ENCODE data around the gene STX10. TPM values are rescaled to one million over a fixed set of nuclear protein-coding genes. Genes with fewer than 3 reads are reported as not detected.
"Not testable (repeated sequence)": the region's sequence is repeated elsewhere in the genome, so short reads cannot be mapped to it uniquely, and the experiment has no call there.

Gene STX10
- total RNA-seq, 1 donor = 62.7 TPM

DNA sequence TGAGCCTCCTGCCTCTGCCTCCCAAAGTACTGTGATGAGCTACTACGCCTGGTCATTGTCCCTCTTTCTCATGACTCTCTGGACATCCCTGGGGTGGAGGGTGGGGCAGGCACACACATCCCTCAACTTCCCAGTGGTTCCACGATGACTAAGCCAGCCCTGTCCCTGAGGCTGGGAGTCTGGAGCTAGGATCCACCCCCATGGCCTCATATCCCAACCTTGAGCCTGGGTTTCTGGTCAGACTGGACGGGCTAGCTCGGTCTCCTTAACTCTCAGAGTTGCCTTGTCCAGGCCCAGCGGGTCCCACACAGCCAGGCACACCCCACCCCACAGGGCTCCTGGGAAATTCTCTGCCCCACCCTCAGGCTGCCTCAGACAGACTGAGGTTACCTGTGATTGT is 19.6 kb upstream of the STX10 start:
- H3K4me3 ChIP-seq (ENCODE audit: low read depth, low read length) = no peak overlapping the region
- TF ChIP-seq, protein P1, sequence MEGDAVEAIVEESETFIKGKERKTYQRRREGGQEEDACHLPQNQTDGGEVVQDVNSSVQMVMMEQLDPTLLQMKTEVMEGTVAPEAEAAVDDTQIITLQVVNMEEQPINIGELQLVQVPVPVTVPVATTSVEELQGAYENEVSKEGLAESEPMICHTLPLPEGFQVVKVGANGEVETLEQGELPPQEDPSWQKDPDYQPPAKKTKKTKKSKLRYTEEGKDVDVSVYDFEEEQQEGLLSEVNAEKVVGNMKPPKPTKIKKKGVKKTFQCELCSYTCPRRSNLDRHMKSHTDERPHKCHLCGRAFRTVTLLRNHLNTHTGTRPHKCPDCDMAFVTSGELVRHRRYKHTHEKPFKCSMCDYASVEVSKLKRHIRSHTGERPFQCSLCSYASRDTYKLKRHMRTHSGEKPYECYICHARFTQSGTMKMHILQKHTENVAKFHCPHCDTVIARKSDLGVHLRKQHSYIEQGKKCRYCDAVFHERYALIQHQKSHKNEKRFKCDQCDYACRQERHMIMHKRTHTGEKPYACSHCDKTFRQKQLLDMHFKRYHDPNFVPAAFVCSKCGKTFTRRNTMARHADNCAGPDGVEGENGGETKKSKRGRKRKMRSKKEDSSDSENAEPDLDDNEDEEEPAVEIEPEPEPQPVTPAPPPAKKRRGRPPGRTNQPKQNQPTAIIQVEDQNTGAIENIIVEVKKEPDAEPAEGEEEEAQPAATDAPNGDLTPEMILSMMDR (IDR thresholded peaks at IDR 0.05; ENCODE audit: insufficient read depth, low read length) = no peak
- peak; percentile 43 for DNase-seq (ENCODE audit: low read depth)

DNA sequence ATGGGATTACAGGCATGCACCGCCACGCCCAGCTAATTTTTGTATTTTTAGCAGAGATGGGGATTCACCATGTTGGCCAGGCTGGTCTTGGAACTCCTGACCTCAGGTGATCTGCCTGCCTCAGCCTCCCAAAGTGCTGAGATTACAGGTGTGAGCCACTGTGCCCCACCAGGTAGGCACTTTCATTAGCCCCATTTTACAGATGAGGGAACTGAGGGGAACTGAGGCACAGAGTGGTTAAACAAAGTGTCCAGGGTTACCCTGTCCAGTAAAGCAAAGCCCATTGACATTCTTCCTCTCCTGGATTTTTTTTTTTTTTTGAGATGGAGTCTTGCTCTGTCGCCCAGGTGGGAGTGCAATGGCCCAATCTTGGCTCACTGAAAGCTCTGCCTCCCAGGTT is 16.0 kb upstream of the STX10 start:
- DNase-seq (ENCODE audit: low read depth); H3K4me3 ChIP-seq (ENCODE audit: low read depth, low read length): not testable (repeated sequence)

DNA sequence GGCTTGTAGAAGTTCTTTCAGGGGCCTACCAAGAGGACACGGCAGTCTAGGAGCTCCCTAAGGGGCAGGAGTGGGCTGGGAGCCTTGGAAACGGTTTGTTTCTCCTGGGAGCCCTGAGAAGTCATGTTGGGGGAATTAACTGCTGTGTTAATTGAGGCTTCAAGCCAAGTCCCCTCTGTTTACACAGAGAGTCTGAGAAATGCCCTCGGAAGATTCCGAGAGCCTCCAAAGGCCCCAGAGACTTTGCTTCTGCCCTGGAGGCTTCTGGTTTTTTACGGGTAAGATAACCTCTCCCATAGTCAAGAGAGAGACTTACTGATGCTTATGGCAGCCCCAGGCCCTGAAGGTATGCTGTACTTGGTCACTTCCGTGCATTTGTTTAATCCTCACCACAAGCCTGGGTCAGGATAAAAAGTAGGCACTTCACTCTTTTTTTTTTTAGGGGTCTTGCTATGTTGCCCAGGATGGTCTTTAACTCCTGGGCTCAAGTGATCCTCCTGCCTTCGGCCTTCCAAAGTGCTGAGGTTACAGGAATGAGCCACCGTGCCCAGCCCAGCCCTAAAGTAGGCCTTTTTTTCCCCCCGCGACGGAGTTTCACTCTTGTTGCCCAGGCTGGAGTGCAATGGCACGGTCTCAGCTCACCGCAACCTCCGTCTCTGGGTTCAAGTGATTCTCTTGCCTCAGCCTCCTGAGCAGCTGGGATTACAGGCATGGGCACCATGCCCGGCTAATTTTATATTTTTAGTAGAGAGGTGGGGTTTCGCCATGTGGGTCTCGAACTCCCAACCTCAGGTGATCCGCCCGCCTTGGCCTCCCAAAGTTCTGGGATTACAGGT is 15.2 kb upstream of the STX10 start:
- no peak for DNase-seq (ENCODE audit: low read depth)
- no peak overlapping the region for H3K4me3 ChIP-seq (ENCODE audit: low read depth, low read length)
- TF ChIP-seq, protein P1 (IDR thresholded peaks at IDR 0.05; ENCODE audit: insufficient read depth, low read length) = no peak

DNA sequence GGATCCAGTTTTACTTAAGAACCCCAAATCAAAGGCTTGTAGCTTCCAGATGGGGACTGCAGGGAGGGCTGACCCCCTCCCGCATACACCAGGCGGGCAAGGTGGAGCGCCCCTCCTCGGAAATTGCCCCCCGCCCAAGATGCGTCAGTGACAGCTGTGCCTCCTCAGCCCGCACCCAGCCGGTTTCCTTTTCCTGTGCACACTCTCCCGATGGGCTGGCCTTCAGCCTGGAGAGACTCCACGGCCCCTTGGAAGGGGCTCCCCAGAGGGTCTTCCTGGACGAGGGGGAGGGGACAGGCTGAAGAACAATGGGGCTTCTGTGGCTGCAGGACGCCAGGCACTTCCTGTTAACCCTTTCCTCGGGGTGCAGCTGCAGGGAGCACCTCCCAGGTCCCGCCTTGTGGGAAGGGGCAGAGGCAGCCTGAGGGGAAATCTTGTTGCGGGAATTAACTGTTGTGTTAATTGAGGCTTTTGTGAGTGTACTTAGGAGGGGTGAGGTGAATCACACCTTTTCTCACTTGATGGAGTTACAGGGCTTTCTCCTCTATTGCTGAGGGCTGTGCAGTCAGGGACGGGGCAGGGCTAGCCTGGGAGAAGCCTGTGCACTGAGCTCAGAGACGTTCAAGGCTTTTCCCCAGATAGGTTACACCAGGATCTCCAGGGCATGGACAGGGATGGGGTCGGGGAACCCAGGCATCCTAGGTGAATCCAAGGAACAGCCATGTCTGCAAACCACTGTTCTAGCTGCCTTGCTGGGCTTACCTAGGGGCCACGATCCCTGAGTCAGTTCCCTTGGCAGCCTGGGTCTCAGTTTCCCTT is 14.4 kb upstream of the STX10 start:
- DNase-seq (ENCODE audit: low read depth) = peak; percentile 45
- H3K4me3 ChIP-seq (ENCODE audit: low read depth, low read length) = peak overlapping the region; percentile 22
- TF ChIP-seq, protein P1 (IDR thresholded peaks at IDR 0.05; ENCODE audit: insufficient read depth, low read length) = no peak

DNA sequence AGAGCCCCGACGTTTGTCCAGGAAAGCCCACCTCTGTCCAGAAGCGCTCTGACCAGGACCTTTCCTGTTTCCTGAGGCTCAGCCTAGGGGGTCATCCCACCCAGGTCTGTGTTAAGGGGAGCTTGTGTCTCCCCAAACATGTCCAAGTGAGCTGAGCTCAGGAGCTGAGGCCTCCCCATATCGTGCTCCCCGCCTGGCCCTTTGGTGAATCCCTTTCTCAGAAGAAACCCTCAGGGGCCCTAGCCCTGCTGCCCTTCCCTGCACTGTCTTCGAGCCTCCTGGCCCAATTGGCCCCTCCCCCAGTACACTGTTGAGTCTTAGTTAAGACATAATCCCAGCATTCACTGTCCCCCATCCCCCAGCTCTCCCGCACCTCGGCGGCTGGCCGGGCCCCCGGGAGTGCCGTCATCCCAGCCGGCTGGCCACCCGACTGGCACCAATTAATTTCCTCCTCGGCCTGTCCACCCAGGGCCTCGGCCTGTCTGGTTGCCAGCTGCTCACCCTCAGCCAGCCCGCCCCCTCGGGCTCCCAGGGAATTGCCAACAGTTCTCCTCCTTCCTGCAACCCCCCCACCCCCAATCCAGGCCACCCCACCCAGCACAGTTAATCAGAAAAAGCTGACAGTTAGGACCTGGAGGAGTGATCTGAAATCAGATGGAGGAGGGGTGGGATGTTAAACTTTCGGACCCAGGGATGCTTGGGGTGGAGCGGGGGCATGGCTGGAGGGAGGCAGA is 13.6 kb upstream of the STX10 start:
- peak overlapping the region; percentile 41 for H3K4me3 ChIP-seq (ENCODE audit: low read depth, low read length)
- TF ChIP-seq, protein P1 (IDR thresholded peaks at IDR 0.05; ENCODE audit: insufficient read depth, low read length) = no peak

DNA sequence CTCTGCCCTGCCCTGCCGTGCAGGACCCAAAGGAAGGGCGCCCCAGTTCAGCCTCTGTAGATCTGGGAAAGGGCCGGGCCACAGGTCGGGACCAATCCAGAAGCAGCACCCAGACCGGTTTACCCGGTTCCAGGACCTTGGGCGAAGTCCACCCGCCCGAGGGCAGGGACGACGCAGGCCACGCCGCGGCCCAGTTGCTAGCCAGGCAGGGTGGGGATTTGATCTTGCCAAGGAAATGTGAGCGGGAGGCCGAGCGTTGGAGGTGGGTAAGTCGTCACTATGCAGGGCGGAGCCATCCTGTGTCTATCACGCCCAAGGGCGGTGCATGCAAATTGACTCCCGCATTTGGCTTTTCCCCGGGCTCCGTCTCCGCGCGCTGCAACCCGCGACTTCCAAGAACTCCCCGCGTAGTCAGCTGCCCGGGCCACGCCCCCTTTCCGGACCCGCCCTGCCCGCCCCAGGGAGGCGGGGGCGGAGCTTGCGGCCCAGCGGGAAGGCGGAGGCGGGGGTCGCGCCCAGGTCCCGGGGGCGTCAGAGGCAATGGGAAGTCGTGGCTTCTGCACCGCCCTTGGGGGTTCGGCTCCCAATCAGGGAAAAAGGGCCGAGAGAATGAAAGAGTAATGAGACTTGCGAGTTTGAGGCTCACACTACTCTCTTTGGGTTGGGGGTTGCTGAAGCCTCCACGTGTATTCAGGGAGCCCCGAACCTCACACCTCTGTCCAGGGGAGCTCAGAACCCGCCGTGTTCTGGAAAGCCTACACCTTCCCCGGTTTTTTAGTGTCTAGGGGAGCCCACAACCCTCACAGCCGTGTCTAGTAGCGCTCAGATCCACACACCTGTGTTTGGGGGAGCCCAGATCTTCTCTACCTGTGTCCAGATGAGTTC is 12.8 kb upstream of the STX10 start:
- peak overlapping the region; percentile 44 for H3K4me3 ChIP-seq (ENCODE audit: low read depth, low read length)
- TF ChIP-seq, protein P1 (IDR thresholded peaks at IDR 0.05; ENCODE audit: insufficient read depth, low read length) = no peak
- DNase-seq (ENCODE audit: low read depth) = peak; percentile 99

More for the DNA sequence above, 13.6 kb upstream of the STX10 start:
- peak; percentile 81 for DNase-seq (ENCODE audit: low read depth)
